ENCODE results near the gene CFAP126.

The CFAP126 gene

DNA sequence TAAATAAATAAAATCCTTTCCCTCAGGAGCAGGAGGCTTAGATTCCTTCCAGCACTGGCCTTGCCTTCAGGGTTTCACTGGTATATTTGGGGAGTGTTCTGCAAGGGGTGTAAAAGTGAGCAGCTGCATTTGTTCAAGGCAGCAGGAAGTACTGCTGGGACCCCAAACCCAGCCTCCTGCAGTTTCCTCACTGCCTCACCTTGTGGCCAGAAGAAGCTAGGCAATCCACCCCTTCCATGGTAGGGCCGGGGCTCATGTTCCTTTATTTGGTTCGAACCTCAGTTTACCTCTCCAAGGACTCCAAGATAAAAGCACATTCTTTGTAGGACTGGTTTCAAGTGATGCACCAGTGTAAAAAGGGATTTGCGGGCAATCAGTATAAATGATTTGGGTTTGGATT lies 21.0 kb upstream of the CFAP126 start:
- H3K4me3 ChIP-seq (ENCODE audit: low read length), result no peak overlapping the region; the same call in 1 of the 2 replicates
- peak overlapping the region; percentile 98; the same call in 1 of the 2 replicates for H3K4me2 ChIP-seq (ENCODE audit: low read length)
- H3K36me3 ChIP-seq (replicated peaks; ENCODE audit: low read depth, low read length), result no peaks in the 10 kb centered on the region
- H3K9ac ChIP-seq (ENCODE audit: low read length), result no peak overlapping the region
- no peak overlapping the region for H2AFZ ChIP-seq (ENCODE audit: low read depth, low read length)
- H3K27ac ChIP-seq (ENCODE audit: low read length), result no peak overlapping the region
- H3K9me3 ChIP-seq (ENCODE audit: insufficient read depth, low read length), result no peaks in the 10 kb centered on the region
- peaks cover 10% of the 10 kb centered on the region; the same call in 1 of the 2 replicates for H3K4me1 ChIP-seq (ENCODE audit: low read length)
- no peaks in the 10 kb centered on the region for H4K20me1 ChIP-seq (ENCODE audit: insufficient read depth, low read length)
- no peaks in the 10 kb centered on the region for H3K79me2 ChIP-seq (ENCODE audit: low read length)
- TF ChIP-seq, protein P1, sequence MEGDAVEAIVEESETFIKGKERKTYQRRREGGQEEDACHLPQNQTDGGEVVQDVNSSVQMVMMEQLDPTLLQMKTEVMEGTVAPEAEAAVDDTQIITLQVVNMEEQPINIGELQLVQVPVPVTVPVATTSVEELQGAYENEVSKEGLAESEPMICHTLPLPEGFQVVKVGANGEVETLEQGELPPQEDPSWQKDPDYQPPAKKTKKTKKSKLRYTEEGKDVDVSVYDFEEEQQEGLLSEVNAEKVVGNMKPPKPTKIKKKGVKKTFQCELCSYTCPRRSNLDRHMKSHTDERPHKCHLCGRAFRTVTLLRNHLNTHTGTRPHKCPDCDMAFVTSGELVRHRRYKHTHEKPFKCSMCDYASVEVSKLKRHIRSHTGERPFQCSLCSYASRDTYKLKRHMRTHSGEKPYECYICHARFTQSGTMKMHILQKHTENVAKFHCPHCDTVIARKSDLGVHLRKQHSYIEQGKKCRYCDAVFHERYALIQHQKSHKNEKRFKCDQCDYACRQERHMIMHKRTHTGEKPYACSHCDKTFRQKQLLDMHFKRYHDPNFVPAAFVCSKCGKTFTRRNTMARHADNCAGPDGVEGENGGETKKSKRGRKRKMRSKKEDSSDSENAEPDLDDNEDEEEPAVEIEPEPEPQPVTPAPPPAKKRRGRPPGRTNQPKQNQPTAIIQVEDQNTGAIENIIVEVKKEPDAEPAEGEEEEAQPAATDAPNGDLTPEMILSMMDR (IDR thresholded peaks at IDR 0.05; ENCODE audit: low read depth, low read length), result no peak
- no peak for TF ChIP-seq EZH2phosphoT487 (IDR thresholded peaks at IDR 0.05; ENCODE audit: low read depth)
- peaks cover 2% of the 10 kb centered on the region; the same call in 1 of the 2 replicates for H3K27me3 ChIP-seq (ENCODE audit: low read depth, low read length)

DNA sequence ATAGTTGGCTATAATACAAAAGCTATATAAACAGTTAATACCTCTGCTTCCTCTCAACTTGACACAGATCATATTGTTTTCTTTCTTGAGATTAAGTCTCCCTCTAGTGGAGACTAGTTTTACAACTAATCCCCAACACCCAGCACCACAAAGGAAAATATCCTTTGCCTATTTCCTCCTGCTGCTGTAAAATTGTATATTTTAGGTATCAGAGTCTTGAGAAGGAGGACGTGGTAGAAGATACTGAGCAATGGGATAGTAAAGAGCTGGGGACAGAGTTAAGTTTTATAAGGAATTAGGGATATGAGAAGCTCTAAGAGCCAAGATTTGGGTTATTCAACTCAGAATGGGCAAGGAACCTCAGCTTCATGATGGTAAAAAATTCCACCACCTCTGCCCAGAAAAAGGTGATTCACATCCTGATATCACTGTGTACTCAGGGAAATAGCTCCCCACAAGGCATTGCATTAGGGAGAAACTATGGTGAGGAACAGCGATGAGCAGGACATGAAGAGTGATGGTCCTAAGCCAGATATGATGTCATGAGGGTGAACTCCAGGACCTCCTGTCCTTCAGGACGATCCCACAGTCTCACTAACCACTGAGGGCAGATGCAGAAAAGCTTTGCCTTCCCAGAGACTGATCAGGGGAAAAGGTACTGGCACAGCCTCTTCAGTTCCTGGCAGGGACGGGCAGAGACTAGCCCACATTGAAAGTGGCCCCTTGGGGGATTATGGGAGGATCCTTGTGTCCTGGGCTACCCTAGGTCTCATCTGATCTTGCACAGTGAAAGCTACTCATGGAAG lies 14.7 kb upstream of the CFAP126 start:
- H3K9ac ChIP-seq (ENCODE audit: low read length), result no peak overlapping the region; the same call in 1 of the 2 replicates
- H3K79me2 ChIP-seq (ENCODE audit: low read length), result no peaks in the 10 kb centered on the region
- peak overlapping the region; percentile 6 for H2AFZ ChIP-seq (ENCODE audit: low read depth, low read length)
- H3K4me1 ChIP-seq (ENCODE audit: low read length), result peaks cover 12% of the 10 kb centered on the region
- no peaks in the 10 kb centered on the region for H4K20me1 ChIP-seq (ENCODE audit: insufficient read depth, low read length)
- H3K4me3 ChIP-seq (ENCODE audit: low read length), result peak overlapping the region; percentile 23; the same call in 1 of the 2 replicates
- no peak overlapping the region for H3K27ac ChIP-seq (ENCODE audit: low read length)
- no peak for TF ChIP-seq EZH2phosphoT487 (IDR thresholded peaks at IDR 0.05; ENCODE audit: low read depth)
- TF ChIP-seq, protein P1 (IDR thresholded peaks at IDR 0.05; ENCODE audit: low read depth, low read length), result peak; percentile 79
- H3K36me3 ChIP-seq (replicated peaks; ENCODE audit: low read depth, low read length), result no peaks in the 10 kb centered on the region
- H3K4me2 ChIP-seq (ENCODE audit: low read length), result peak overlapping the region; percentile 36
- peaks cover 4% of the 10 kb centered on the region; the same call in 1 of the 2 replicates for H3K27me3 ChIP-seq (ENCODE audit: low read depth, low read length)
- H3K9me3 ChIP-seq (ENCODE audit: insufficient read depth, low read length), result no peaks in the 10 kb centered on the region

DNA sequence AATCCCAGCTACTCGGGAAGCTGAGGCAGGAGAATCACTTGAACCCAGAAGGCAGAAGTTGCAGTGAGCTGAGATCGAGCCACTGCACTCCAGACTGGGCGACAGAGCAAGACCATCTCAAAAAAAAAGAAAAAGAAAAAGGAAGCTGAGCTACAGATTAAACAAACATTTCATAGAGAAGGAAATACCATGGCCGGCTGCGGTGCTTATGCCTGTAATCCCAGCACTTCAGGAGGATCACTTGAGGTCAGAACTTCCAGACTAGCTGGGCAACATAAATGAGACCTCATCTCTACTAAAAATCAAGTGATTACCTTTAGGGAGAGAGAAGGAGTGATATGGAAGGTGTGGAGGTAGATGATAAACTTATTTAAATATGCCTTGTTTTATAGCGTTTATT lies 14.0 kb upstream of the CFAP126 start:
- H3K9me3 ChIP-seq (ENCODE audit: insufficient read depth, low read length), result no peaks in the 10 kb centered on the region
- H4K20me1 ChIP-seq (ENCODE audit: insufficient read depth, low read length), result no peaks in the 10 kb centered on the region
- H3K36me3 ChIP-seq (replicated peaks; ENCODE audit: low read depth, low read length), result no peaks in the 10 kb centered on the region
- H3K4me1 ChIP-seq (ENCODE audit: low read length), result peaks cover 11% of the 10 kb centered on the region
- H3K9ac ChIP-seq (ENCODE audit: low read length), result no peak overlapping the region
- H3K27ac ChIP-seq (ENCODE audit: low read length), result no peak overlapping the region
- no peaks in the 10 kb centered on the region for H3K79me2 ChIP-seq (ENCODE audit: low read length)
- H2AFZ ChIP-seq (ENCODE audit: low read depth, low read length), result peak overlapping the region; percentile 63; the same call in 1 of the 2 replicates
- peaks cover 4% of the 10 kb centered on the region; the same call in 1 of the 2 replicates for H3K27me3 ChIP-seq (ENCODE audit: low read depth, low read length)
- H3K4me3 ChIP-seq (ENCODE audit: low read length), result no peak overlapping the region
- H3K4me2 ChIP-seq (ENCODE audit: low read length), result peak overlapping the region; percentile 23; the same call in 1 of the 2 replicates
- TF ChIP-seq EZH2phosphoT487 (IDR thresholded peaks at IDR 0.05; ENCODE audit: low read depth), result no peak
- TF ChIP-seq, protein P1 (IDR thresholded peaks at IDR 0.05; ENCODE audit: low read depth, low read length), result no peak

DNA sequence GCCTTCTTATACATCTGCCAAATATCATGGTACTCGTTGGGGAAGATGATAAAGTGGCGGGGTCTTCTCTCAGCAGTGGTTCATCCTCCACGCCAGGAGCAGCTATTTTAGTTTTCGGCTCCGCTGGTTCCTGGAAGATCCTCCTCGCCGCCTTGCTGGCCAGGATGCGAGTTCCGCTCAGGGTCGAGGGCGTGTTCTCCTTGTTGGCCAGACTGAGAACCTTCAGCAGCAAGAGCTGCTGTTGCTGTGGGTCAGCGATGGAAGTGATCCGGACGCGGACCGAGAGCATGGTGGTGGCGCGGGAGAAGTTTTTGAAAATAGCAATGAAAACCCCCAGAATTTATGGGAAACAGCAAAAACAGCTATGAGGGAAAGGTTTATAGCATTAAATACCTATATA lies 11.4 kb upstream of the CFAP126 start:
- H4K20me1 ChIP-seq (ENCODE audit: insufficient read depth, low read length), result no peaks in the 10 kb centered on the region
- peaks cover 4% of the 10 kb centered on the region; the same call in 1 of the 2 replicates for H3K27me3 ChIP-seq (ENCODE audit: low read depth, low read length)
- no peak overlapping the region for H3K9ac ChIP-seq (ENCODE audit: low read length)
- no peaks in the 10 kb centered on the region for H3K9me3 ChIP-seq (ENCODE audit: insufficient read depth, low read length)
- H3K4me1 ChIP-seq (ENCODE audit: low read length), result peaks cover 7% of the 10 kb centered on the region
- no peaks in the 10 kb centered on the region for H3K79me2 ChIP-seq (ENCODE audit: low read length)
- no peak overlapping the region for H3K27ac ChIP-seq (ENCODE audit: low read length)
- no peaks in the 10 kb centered on the region for H3K36me3 ChIP-seq (replicated peaks; ENCODE audit: low read depth, low read length)
- no peak overlapping the region for H3K4me3 ChIP-seq (ENCODE audit: low read length)
- no peak overlapping the region for H3K4me2 ChIP-seq (ENCODE audit: low read length)
- TF ChIP-seq, protein P1 (IDR thresholded peaks at IDR 0.05; ENCODE audit: low read depth, low read length), result no peak
- TF ChIP-seq EZH2phosphoT487 (IDR thresholded peaks at IDR 0.05; ENCODE audit: low read depth), result no peak
- no peak overlapping the region for H2AFZ ChIP-seq (ENCODE audit: low read depth, low read length)
